ENCODE results near the gene ANKRD6.

DNA sequence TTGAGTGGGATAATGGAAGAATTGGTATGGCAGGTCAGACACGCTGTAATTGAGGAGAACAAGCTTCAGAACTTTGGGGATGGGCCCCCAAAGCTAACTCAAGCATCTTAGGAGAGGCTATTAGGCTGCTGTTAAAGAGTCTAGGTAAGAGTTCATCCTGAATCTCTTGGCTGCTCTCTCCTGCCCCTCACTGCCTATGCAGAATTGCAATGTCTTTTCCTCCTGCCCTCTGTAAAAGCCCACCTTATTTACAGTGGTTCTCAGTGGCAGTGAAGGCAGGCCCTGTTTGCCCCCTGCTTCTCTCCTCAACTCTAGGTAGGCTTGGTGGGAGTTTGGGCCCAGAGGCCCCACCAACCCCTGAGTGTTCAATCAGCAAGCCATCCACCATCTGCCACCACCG lies 150.6 kb downstream of the ANKRD6 start:
- no peak for TF ChIP-seq CTCF (IDR thresholded peaks at IDR 0.05)
- no peak for TF ChIP-seq POLR2A (IDR thresholded peaks at IDR 0.05)
